ENCODE measurements around the gene PKDCC.

The PKDCC gene

DNA sequence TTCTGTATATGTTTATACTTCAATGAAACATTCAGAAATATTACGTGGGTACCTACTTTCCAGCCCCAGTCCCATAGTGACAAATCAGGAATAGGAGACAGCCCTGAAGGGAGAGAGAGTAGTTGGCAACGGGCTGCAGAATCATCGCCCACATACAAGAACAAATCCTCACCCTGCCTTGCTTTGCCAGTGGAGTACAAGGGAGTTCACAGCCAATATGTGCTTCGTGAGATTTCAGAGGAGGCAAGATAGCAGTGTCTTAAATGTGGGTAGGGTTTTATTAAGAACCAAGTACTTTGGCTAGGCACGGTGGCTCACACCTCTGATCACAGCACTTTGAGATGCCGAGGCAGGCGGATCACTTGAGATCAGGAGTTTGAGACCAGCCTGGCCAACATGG, 40.3 kb upstream of the PKDCC start:
- no peak for DNase-seq (ENCODE audit: low spot score)
- in situ Hi-C loops (cut with MboI; ENCODE audit: low pct_unique_long_range_greater_than_20kb, low sequenced_read_pairs, unreplicated experiment): no loop called here
- TF ChIP-seq, protein P1, sequence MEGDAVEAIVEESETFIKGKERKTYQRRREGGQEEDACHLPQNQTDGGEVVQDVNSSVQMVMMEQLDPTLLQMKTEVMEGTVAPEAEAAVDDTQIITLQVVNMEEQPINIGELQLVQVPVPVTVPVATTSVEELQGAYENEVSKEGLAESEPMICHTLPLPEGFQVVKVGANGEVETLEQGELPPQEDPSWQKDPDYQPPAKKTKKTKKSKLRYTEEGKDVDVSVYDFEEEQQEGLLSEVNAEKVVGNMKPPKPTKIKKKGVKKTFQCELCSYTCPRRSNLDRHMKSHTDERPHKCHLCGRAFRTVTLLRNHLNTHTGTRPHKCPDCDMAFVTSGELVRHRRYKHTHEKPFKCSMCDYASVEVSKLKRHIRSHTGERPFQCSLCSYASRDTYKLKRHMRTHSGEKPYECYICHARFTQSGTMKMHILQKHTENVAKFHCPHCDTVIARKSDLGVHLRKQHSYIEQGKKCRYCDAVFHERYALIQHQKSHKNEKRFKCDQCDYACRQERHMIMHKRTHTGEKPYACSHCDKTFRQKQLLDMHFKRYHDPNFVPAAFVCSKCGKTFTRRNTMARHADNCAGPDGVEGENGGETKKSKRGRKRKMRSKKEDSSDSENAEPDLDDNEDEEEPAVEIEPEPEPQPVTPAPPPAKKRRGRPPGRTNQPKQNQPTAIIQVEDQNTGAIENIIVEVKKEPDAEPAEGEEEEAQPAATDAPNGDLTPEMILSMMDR (IDR thresholded peaks at IDR 0.05; ENCODE audit: extremely low read depth, insufficient read depth, missing control alignments): no peak

DNA sequence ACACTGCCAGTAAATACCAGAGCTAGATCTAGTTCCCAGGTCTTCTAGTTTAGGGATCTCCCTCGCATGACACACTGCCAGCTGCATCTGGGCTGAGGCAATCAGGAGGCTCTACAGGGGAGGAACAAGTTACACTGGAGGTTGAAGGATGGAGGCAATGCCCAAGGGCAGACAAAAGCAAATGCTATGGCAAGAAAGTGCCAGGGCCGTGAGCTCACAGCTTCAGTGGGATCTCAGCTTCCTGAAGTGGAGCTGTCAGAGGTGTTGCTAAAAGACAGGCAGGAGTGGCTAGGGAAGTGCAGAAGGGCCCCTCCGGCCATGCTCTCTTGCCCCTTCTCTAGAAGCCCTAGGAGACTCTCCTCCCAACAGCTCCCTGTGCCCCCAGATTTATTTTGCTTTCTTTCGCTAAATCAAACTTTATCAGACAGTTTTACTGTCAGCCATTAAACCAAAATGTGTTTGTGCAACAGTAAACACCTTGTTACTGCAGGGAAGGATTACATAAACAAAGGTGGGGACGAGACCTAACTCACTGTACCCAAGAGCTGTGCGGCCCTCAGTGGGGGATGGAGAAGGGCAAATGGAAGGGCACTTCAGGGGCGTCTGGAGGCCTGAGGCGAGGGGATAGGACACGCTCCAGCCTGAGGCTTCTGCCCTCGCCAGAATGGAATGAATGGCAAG, 39.4 kb upstream of the PKDCC start:
- in situ Hi-C loops (cut with MboI; ENCODE audit: low pct_unique_long_range_greater_than_20kb, low sequenced_read_pairs, unreplicated experiment): no loop called here
- DNase-seq (ENCODE audit: low spot score): no peak
- TF ChIP-seq, protein P1 (IDR thresholded peaks at IDR 0.05; ENCODE audit: extremely low read depth, insufficient read depth, missing control alignments): no peak

DNA sequence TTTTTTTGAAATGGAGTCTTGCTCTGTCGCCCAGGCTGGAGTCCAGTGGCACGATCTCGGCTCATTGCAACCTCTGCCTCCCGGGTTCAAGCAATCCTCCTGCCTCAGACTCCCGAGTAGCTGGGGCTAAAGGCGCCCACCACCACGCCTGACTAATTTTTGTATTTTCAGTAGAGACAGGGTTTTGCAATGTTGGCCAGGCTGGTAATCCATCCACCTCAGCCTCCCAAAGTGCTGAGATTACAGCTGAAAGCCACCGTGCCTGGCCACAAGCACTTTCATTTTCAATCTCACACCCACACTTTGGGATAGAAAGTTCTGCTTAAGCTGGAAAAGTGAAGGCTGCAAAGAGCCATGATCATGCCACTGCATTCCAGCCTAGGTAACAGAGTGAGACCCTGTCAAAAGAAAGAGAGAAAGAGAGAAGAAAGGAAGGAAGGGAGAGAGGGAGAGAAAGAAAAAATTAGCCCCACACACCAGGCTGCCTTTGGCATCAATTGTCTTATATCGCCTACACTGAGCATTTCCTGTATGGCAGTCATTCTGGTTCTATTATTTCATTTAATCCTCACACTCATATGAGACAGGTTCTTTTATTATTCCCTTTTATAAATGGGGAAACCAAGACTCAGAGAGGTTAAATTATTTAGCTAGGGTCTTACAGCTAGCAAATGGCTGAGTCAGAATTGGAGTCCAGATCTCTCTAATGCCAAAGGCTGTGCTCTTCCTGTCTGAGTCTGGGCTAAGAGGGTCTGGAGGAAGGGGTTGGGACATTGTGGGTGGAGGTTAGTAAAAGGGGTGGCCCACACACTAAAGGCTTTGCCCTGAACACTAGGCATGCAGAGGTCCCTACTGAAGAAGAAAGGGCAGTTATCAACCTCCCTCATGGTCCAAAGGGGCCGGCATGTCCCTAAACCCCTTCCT, 37.9 kb upstream of the PKDCC start:
- DNase-seq (ENCODE audit: low spot score): no peak
- in situ Hi-C loops (cut with MboI; ENCODE audit: low pct_unique_long_range_greater_than_20kb, low sequenced_read_pairs, unreplicated experiment): no loop called here
- TF ChIP-seq, protein P1 (IDR thresholded peaks at IDR 0.05; ENCODE audit: extremely low read depth, insufficient read depth, missing control alignments): no peak

DNA sequence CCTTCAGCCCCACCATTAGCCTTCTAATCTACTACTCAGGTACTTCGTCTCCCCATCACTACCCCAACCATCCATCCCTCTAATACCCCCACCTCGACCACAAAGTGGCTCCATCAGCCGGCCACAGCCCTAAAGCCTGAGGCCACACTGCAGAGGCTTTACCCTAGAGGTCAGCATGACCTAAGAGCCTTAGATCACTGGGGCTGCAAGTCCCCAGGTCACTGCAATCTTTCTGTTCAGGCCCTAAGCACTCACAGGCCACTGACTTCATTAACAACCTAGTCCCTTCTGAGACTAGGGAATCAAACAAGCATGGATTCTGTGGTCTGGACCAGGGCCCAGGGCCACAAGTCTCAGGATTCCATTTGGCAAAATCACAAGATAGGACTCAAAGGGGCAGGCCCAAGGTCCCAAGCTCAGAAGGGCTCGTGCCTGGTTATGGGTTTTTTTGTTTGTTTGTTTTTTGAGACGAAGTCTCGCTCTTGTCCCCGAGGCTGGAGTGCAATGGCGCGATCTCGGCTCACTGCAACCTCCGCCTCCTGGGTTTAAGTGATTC, 37.0 kb upstream of the PKDCC start:
- no peak for DNase-seq (ENCODE audit: low spot score)
- in situ Hi-C loops (cut with MboI; ENCODE audit: low pct_unique_long_range_greater_than_20kb, low sequenced_read_pairs, unreplicated experiment): no loop called here
- TF ChIP-seq, protein P1 (IDR thresholded peaks at IDR 0.05; ENCODE audit: extremely low read depth, insufficient read depth, missing control alignments): no peak

DNA sequence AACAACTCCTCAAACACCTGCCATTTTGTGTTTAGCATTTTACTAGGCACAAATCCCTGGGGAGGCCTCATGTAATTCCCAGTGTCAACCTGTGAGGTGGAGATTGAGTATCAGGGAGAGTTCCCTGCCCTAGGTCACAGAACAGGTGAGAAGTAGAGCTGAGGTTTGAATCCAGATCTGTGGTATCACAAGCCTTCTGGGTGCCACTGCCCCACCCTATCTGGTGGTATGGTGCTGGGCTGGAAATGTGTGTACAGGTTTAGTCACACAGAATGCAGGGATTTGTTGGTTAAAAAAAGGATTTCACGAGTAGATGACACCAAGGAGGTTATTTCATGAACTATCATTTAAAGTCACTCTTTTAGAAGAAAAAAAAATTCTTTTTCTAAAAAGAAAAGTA, 35.7 kb upstream of the PKDCC start:
- DNase-seq (ENCODE audit: low spot score): no peak
- in situ Hi-C loops (cut with MboI; ENCODE audit: low pct_unique_long_range_greater_than_20kb, low sequenced_read_pairs, unreplicated experiment): no loop called here
- TF ChIP-seq, protein P1 (IDR thresholded peaks at IDR 0.05; ENCODE audit: extremely low read depth, insufficient read depth, missing control alignments): no peak

DNA sequence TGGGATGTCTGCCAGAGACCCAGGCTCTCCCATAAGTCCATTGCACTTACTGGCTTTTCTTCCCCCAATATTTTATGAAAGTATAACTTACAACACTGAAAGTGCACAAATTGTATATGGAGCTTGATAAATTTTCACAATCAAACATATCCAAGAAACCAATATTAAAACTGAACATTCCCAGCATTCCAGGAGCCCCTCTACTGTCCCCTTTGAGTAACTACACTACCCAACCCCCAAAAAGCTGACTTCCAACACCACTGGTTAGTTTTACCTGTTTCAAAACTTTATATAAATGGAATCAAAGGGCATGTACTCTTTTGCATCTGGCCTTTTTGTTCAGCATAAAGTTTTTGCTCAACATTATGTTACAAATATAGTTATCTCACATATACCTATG, 35.2 kb upstream of the PKDCC start:
- DNase-seq (ENCODE audit: low spot score): no peak
- in situ Hi-C loops (cut with MboI; ENCODE audit: low pct_unique_long_range_greater_than_20kb, low sequenced_read_pairs, unreplicated experiment): no loop called here
- TF ChIP-seq, protein P1 (IDR thresholded peaks at IDR 0.05; ENCODE audit: extremely low read depth, insufficient read depth, missing control alignments): no peak

Measured in GM13977 (cell line).